ELF-1 (cell line): Measurements from ENCODE around the gene ELOF1.
A peak's percentile ranks its signal among the peaks of the same experiment; 100 is the strongest.
"Not testable (repeated sequence)": the region's sequence is repeated elsewhere in the genome, so short reads cannot be mapped to it uniquely, and the experiment has no call there.

Source experiments
- DNase-seq: peaks from one replicate; pipeline ENCODE4 v3.0.0-alpha.2; 2016; ENCODE audit warnings: low read depth, low spot score

The ELOF1 gene

DNA sequence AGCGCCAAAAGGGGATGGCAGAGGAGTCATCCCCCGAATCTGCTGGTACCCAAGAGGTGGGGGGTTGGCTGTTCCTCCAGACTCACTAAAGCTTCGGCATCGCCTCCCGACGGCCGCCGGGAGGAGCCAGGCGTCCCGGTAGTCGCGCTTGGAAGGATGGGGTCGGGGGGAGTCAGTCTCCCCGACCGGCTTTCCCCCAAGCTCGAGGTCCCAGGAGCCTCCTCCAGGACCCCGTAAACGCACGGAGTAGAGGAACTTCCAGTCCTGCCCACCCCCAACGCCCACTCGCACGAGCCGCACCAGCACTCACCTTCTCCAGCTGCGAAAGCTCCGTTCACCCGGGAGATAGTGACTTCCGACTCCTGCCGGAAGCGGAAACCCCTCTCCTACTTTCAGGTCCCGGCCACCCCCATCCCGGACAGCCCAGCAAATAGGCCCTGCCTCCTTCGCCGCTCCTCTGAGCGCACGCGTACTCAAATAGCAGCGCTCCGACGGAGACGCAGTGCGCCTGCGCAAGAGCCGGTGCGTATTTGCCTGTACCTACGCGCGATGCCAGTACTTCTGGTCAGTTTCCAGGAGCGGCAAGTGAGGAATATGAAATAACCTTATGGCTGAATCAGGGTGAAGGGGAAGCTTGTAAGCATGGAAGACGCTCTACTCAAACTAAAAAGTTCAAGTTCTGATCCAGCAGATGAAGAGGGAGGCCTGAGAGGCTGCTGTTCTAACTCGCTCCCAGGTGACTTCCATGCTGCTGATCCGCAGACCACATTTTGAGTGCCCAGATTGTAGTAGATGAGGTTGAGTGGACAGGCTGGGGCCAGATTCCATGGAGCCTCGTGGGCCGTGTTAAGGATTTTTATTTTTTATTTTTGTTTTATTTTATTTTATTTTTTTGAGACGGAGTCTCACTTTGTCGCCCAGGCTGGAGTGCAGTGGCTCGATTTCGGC, at the start of gene ELOF1:
TSS of gene ELOF1 (minus strand) at position 350 of the 948 bp plus-strand sequence. CDS start 4,883 bp downstream, outside the sequence.
- DNase-seq = peak; percentile 97

DNA sequence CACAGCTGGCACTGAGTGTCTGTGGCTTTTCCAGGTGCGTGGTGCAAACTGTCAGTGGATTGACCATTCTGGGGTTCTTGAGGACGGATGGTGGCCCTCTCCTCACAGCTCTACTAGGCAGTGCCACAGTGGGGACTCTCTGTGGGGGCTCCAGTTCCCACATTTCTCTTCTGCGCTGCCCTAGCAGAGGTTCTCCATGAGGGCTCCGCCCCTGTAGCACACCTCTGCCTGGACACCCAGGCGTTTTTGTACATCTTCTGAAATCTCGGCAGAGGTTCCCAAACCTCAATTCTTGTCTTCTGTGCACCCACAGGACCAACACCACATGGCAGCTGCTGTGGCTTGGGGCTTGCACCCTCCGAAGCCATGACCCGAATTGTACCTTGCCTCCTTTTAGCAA, 47.5 kb upstream of the ELOF1 start:
- DNase-seq = no peak

DNA sequence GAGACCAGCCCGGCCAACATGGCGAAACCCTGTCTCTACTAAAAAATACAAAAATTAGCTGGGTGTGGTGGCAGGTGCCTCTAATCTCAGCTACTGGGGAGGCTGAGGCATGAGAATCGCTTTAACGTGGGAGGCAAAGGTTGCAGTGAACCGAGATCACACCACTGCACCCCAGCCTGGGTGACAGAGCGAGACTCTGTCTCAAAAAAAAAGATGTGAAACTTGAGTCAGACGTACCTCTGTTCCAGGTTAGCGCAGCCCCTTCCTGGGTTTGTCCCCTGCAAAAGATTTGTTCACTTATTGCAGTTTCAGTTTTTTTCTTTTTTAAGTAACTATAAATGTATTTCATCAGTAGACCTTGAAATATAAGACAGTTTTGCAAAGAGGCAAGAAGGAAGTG, 40.7 kb upstream of the ELOF1 start:
- not testable (repeated sequence) for DNase-seq

DNA sequence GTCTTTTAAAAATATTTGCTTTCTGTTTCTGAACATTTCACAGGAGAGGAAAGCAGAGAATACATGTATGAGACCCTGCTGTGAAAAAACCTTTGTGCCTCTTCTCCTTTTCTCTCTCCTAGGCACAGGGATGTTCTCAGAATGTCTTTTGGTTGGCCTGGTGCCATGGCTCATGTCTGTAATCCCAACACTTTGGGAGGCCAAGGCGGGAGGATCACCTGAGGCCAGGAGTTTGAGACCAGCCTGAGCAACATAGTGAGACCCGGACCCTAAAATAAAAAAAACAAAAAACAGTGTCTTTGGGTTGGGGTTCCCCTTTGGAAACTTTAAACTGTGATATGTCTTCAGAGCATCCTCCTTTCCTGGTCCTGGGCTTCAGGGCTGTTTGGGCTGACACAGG, 39.7 kb upstream of the ELOF1 start:
- no peak for DNase-seq

DNA sequence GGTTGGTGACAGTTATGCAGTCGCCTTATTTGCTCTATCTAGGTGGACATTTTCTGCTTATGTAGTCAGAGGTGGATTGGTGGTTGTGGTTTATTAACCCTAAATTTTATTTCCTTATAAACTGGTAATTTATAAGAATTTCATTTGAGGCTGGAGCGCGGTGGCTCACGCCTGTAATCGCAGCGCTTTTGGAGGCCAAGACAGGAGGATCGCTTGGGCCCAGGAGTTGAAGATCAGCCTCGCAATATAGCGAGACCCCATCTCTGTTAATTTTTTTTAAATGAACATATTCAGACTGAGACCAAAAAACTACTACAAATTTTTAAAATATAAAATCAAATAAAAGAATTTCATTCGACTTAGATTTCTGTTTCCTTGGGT, 39.1 kb upstream of the ELOF1 start:
- DNase-seq = no peak

DNA sequence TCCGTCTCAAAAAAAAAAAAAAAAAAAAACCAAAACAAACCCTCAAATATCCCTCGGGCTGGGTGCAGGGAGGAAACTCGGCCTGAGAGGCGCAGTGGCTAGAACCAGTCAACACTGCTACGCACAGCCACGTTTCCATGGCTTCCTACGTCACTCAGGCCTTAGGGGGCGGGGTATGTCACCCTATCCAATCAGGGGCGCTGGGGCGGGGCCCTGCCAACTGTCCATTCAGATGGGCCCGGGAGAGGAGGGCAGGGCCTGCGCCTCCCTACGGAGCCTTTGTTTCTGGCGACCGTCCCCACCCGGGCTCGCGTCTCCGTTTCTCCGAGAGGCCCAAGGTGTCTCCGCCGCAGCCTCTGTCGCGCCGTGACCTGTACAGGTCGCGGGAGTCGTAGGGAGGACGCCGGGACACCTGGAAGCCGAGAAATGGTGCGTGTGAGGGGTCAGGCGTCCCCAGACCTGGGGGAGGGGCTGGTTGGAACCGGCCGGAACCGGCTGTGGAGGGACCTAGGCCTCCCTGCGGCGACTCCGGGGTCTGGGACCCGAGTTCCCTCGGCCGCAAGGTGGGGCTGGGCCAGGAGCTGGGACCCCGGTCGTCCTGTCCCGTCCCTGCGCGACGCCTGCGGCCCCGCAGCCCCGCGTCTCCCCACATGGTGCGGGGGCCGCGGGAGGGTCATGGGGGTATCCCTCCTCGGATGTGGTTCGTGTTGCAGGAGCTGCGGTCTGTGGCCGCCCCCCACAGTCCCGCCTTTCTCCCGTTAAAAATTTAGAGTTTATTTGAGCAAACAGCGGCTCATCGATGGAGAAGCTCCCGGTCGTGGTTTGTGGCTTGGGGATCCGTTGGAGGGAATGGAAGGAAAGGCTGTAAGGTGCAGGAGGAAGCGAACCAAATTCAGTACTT, 38.4 kb upstream of the ELOF1 start, which contains the start of gene ZNF627:
TSS of gene ZNF627 (plus strand) at position 282 of the 901 bp plus-strand sequence. CDS start at position 427, 145 bp downstream.
- DNase-seq = peak; percentile 99

DNA sequence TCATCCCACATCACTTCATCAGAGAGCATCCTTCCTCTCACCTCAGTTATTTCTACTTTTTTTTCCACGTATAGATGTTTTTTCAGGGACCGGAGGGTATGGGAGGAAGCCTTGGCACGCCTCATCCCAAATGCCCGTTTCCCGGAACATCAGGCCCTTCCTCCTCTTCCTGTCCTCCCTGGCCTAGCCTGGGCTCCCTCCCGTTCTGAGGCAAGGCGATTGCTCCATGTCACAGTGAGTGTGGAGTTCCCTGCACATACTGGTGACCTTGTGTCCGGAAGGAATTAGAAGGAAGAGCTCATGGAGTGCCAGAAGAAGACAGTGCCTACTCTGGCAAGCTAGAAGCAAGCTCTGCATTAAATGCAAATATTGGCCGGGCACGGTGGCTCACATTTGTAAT, 37.1 kb upstream of the ELOF1 start:
- no peak for DNase-seq

DNA sequence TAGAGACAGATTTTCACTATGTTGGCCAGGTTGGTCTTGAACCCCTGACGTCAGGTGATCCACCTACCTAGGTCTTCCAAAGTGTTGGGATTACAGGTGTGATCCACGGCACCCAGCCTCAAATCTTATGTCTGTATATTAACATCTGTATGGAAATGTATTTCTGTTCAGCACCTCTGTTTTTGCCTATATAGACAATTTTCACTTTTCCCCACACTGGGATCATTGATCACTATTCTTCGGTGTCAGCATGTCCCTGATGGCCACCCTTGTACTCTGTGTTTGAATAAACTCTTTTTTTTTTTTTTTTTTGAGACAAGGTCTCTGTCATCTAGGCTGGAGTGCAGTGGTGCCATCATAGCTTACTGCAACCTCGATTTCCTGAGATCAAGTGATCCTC, 35.1 kb upstream of the ELOF1 start:
- no peak for DNase-seq

DNA sequence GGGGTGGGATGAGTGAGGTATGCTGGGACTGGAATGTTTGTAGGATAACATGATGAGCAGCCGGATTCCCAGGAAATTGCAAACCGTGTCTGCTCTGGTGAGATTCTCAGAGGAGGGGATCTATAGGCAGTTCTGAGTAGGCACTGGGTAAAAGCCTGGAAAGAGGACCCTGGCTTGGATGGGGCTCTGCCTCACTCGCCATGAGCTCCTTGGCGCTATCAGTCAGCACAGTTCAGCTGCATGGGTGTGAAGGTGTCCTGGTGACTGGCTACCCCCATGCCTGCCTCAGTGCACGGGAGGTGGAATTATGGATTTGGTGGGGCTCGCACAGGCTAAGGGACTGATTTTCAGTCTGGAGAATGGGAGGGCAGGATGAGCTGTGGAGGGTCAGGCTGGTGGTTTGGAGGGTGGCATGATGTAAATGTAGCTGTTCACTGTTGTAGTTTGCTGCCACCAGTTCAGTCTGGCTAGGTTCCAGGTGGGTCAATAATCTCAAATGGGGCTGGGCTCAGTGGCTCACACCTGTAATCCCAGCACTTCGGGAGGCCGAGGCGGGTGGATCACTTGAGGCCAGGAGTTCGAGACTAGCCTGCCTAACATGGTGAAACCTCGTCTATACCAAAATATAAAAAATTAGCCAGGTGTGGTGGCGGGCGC, 29.1 kb upstream of the ELOF1 start:
- no peak for DNase-seq

DNA sequence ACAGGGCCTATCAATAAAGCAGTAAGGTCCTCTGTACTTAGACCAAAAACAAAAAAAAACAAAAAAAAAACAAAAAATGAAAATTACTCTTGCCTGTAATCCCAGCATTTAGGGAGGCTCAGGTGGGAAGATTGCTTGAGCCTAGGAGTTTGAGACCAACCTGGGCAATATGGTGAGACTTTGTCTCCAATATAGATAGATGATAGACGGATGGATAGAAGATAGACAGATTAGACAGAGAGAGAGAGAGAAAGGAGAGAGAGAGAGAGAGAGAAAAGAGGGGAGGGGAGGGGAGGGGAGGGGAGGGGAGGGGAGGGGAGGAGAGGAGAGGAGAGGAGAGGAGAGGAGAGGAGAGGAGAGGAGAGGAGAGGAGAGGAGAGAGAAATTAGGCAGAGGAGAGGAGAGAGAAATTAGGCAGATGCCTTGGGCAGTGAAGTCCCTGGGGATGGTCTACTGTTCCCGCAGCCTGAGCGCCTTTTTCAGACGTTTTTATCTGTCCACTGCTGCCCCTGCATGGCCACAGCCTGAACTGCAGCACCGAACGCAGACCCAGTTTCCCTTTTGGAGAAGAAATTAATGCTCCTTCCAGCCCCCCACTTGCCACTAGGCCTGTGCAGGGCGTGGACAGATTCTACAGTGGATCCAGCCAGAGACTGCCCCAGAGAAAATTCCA, 28.4 kb upstream of the ELOF1 start:
- peak; percentile 95 for DNase-seq

DNA sequence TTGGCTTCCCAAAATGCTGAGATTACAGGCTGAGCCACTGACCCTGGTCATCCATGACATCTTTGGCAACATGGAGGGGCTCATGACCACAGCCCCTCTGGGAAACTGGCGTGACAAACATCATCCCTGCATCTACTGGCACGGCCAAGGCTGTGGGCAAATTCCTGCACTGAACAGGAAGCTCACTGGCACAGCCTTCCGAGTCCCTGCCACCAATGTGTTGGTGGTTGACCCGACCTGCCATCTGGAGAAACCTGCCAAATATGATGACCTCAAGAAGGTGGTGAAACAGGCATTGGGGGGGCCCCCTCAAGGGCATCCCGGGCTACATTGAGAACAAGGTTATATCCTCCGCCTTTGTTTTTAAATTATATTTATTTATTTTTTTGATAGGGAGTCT, 27.3 kb upstream of the ELOF1 start:
- DNase-seq = no peak

DNA sequence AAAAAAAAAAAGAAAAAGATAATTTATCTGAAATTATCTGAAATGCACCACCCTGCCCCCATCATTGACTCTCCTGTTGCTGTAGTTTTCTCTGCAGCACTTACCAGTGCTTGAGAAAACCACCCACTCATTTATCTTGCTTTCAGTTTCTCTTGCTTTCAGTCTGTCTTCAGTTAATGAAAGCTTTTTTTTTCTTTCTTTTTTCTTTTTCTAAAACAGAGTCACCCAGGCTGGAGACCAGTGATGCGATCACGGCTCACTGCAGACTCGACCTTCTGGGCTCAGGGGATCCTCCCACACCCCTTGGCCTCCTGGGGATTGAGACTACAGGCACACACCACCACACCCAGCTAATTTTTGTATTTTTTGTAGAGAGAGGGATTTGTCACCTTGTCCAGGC, 22.7 kb upstream of the ELOF1 start:
- DNase-seq = no peak

DNA sequence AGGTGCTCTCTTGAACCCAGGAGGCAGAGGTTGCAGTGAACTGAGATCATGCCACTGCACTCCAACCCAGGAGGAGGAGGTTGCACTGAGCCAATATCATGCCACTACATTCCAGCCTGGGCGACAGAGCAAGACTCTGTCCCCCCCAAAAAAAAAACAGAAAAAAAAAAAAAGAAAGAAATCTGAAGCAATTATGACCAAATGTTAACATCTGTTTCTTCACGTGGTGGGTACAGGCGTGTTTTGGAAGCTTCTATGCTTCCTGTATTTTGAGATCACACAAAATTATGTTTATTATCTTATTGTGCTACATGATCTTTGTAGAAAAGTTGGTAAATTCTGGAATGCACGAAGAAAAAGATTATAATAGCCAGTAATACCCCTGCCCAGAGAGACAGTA, 21.1 kb upstream of the ELOF1 start:
- no peak for DNase-seq

DNA sequence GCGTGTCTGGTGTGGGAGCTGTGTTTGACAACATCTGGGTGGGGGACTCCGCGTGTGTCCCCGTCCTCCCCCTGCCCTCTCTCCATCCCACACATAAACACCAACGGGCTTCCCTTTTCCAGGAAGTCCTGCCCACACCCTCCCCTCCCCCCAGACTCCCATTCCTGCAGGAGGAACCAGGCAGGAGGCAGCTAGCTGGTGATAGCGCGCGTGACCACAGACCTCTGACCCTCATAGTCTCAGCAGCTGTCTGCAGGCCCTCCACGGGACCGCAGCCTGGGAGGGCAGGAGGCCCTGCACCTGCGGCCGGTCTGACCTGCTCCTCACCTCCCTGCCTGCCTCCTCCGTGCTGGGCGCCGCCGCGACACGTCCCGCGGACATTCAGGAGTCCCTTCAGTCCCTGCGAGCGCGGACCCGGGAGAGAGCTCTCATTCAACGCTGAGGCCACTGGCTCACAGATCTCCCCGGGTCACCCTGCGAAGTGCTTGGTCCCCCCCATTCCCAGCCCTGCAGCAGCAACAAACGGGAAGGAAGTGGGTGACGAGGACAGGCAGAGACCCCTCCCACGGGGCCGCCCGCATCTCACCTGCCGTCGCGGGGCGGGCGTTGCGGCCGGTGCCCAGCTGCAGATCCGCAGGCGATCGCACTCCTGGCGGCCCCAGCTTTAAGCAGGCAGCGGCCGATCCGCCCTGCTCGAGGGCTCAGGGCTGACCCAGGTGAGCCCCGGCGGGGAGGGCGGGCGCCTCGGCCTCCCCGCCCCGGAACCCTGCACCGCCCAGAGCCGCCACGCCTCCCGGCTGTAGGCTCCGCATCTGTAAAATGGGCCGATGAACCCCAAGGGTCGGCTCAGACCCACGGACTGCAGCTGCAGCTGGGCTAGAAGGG, 19.5 kb upstream of the ELOF1 start:
- DNase-seq = no peak

DNA sequence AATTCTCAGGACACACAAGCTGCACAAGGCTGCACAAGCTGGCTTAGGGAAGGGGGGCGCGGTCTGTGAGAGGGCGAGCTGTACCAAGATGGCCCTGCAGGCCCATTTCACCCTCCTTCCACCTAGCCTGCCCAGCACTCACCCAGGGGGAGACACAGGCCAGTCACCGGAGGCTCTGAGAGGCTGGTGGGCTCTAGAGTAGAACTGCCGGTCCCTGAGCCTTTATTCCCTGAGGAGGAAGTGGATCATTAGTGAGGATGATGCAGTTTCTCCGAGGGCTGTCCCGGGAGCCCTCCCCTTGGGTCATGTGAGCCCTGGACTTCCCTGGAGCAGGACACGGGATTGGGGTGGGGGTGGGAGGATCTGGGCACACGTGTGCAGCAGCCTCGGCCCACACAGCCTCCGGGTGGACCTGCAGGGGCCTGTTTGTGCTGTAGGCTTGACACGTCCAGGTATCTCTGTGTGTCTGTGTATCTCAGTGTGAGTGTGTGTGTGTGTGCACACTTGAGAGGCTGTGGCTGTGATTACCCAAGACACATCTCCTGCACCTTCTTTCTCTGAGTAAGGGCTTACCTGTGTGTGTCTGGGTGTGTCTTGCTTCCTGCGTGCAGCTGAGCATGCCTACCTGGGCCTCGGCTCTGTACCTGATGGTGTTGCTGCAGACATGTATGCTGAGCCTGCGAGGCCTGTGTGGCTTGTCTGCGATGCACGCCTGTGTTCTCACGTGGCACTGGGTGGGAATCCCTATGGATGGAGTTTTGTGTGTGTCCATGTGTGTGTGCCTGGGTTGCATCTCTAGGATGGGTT, 18.6 kb upstream of the ELOF1 start, which contains the start of gene ACP5:
TSS of gene ACP5 (minus strand) at position 195 of the 807 bp plus-strand sequence. CDS start 328 bp downstream, outside the sequence.
- DNase-seq = no peak

DNA sequence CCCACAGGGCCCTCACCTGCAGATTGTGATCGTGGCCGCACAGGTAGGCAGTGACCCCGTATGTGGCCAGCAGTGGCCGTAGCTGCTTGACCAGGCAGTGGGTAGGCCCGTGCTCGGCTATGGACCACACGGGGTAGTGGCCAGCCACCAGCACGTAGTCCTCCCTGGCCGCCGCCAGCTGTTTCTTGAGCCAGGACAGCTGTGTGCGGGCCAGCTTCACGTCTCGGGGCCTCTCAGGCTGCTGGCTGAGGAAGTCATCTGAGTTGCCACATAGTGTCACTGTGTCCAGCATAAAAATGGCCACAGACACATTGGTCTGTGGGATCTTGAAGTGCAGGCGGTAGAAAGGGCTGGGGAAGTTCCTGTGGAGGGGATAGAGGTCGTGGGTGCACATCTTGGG, 17.2 kb upstream of the ELOF1 start:
- DNase-seq = no peak

DNA sequence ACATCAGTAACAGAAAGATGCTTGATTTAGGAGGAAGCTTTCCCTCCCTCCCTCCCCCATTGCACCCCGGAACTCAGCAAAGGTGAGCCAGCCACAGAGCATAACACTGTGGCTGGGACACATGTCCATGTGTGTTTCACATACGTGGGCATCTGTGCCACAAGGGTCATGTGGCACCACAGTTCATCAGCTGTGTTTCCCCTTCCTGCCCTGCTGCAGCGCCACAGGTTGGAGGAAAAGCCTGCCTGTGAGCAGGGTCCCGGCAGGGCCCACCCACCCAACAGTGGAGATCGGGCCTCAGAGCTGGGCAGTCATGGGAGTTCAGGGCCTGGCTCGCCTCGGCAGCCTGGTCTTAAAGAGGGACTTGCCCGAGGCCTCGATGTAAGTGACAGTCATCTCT, 15.7 kb upstream of the ELOF1 start:
- DNase-seq = no peak

DNA sequence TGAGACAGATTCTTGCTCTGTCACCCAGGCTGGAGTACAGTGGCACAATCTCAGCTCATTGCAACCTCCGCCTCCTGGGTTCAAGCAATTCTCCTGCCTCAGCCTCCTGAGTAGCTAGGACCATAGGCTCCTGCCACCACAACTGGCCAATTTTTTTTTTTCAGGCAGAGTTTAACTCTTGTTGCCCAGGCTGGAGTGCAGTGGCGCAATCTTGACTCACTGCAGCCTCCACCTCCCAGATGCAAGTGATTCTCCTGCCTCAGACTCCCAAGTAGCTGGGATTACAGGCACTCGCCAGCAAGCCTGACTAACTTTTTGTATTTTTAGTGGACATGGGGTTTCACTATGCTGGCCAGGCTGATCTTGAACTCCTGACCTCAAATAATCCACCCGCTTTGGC, 14.7 kb upstream of the ELOF1 start:
- not testable (repeated sequence) for DNase-seq

DNA sequence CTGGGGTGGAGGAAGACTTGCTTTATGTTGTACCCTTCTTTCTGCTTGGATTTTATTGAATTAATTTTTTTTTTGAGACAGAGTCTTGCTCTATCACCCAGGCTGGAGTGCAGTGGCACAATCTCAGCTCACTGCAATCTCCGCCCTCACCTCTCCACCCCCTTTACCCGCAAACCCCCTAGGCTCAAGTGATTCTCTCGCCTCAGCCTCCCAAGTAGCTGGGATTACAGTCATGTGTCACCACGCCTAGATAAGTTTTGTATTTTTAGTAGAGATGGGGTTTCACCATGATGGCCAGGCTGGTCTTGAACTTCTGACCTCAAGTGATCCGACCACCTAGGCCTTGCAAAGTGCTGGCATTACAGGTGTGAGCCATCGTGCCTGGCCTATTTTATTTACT, 14.3 kb upstream of the ELOF1 start:
- DNase-seq = not testable (repeated sequence)
